Left ventricle myocardium inferior (tissue), 1 donor: Measurements from ENCODE around the gene CDC42. TPM values are rescaled to one million over a fixed set of nuclear protein-coding genes. Genes with fewer than 3 reads are reported as not detected.
A peak's percentile ranks its signal among the peaks of the same experiment; 100 is the strongest.

Experiments used
- DNase-seq: peaks from one replicate; pipeline ENCODE4 v3.0.0-alpha.2; 2020
- H3K27ac ChIP-seq: fragments of 200-600 bp; replicated peaks from 2 replicates; pipeline ENCODE4 v1.8.0; 2021
- H3K27me3 ChIP-seq: fragments of 200-600 bp; 2 replicates; pipeline ENCODE4 v1.8.0; 2021; ENCODE audit warnings: low read depth
- H3K36me3 ChIP-seq: fragments of 200-600 bp; 2 replicates; pipeline ENCODE4 v1.8.0; 2021
- H3K4me1 ChIP-seq: fragments of 200-600 bp; 2 replicates; pipeline ENCODE4 v1.8.0; 2021
- H3K4me3 ChIP-seq: fragments of 200-600 bp; 2 replicates; pipeline ENCODE4 v1.8.0; 2021; ENCODE audit warnings: mild to moderate bottlenecking, moderate library complexity
- H3K9me3 ChIP-seq: fragments of 200-600 bp; replicated peaks from 2 replicates; pipeline ENCODE4 v1.8.0; 2021
- intact Hi-C: fragments of 100-400 bp; cut with micrococcal nuclease; formaldehyde crosslinking; loops from one replicate; pipeline ENCODE4 v1.11.0; 2022
- total RNA-seq: library from RNA; stranded (reverse); fragmentation: NEBNext Ultra II Directional; extraction: Animal tissue kit (Norgen Biotek cat#: 25700); gene quantifications from one replicate; pipeline ENCODE4 v1.2.1, GENCODE V29; 2021
- TF ChIP-seq, protein P1 (sequence below): fragments of 200-600 bp; IDR thresholded peaks from 2 replicates; pipeline ENCODE4 v1.8.0; 2021; ENCODE audit warnings: antibody characterized with exemption, mild to moderate bottlenecking, borderline replicate concordance
- donor health status: DM: no; HTN: yes; CAD: no; lungs with severe emphysema.

Gene CDC42
- total RNA-seq, 1 donor from 2014 or later: 126 TPM

DNA sequence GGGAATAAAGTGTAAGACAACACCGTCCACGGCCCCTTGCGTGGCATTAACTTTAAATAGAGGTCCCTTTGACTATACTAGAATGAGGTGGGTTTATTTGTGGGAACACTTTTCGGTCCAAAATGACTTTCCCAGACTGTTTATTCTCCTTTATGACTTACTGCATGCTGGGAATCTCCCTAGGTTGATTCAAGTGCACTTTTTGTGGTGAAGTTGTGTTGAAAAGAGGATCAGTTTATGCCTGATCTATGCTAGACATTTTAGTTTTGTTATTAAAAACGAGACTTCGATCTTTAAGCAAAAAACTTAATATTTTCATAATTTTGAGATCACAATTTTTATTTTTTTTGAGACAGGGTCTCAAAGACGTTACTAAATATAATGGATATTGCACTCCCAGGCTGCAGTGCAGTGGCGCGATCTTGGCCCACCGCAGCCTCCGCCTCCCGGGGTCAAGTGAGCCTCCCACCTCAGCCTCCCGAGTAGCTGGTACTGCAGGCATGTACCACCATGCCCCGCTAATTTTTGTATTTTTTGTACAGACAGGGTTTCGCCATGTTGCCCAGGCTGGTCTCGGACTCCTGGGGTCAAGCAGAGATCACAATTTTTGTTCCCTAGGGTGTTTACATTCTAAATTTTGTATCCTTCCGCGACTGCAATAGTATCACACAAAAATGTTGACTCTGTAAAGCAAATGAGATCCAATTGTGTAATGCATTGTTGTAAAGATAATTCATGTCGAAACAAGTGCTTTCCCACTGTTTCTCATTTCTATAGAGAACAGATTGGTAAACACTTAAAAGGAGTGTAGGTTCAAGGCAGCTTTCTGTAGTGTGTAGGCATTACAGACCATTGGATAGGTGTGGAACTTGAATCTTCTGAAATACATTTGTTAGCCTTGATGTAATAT lies 1.6 kb downstream of the CDC42 start:
- H3K9me3 ChIP-seq: no peaks in the 10 kb centered on the region
- H3K4me1 ChIP-seq: peaks cover 70% of the 10 kb centered on the region
- H3K36me3 ChIP-seq: peaks cover 7% of the 10 kb centered on the region
- H3K4me3 ChIP-seq: peak overlapping the region; percentile 87
- H3K27ac ChIP-seq: peak overlapping the region; percentile 99
- no peaks in the 10 kb centered on the region for H3K27me3 ChIP-seq
- DNase-seq: no peak
- TF ChIP-seq, protein P1, sequence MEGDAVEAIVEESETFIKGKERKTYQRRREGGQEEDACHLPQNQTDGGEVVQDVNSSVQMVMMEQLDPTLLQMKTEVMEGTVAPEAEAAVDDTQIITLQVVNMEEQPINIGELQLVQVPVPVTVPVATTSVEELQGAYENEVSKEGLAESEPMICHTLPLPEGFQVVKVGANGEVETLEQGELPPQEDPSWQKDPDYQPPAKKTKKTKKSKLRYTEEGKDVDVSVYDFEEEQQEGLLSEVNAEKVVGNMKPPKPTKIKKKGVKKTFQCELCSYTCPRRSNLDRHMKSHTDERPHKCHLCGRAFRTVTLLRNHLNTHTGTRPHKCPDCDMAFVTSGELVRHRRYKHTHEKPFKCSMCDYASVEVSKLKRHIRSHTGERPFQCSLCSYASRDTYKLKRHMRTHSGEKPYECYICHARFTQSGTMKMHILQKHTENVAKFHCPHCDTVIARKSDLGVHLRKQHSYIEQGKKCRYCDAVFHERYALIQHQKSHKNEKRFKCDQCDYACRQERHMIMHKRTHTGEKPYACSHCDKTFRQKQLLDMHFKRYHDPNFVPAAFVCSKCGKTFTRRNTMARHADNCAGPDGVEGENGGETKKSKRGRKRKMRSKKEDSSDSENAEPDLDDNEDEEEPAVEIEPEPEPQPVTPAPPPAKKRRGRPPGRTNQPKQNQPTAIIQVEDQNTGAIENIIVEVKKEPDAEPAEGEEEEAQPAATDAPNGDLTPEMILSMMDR: no peak
- intact Hi-C loops: no loop called here

DNA sequence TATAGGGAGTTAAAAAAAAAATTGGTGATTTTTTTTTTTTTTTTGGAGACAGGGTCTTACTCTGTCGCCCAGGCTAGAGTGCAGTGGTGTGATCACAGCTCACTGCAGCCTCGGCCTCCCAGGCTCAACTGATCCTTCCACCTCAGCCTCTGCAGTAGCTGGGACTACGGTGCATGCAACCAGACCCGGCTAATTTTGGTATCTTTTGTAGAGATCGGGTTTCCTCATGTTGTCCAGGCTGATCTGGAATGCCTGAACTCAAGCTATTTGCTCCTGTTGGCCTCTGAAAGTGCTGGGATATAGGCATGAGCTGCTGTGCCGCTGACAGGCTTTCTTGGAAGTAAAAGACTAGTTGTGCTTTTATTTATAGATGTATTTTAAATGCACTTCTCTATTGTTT lies 3.0 kb downstream of the CDC42 start:
- TF ChIP-seq, protein P1: no peak
- Histone ChIP-seq H3K4me3 (peak overlapping the region; percentile 43), H3K4me1 (peaks cover 80% of the 10 kb centered on the region), H3K27me3 (no peaks in the 10 kb centered on the region), H3K9me3 (no peaks in the 10 kb centered on the region), H3K36me3 (peaks cover 7% of the 10 kb centered on the region), H3K27ac (peak overlapping the region; percentile 49)
- intact Hi-C loops: no loop called here
- no peak for DNase-seq

DNA sequence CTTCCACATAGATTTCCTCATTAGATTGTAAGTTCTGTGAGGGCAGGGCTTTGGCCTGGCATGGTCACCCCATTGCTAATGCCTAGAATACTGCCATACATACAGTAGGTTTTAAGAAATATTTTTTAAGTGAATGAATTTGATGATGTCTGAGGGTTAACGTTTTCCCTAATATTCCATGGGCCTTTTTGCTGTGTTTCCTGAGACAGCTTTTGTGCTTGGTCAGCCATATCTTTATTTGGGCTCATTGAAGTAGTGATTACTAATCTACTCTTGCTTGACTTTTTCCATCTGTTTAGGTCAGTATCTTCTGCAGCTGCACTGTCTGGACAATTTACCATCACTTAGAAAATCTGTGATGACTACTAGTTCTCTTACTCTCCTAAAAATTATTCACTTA lies 3.5 kb downstream of the CDC42 start:
- H3K27ac ChIP-seq: peak overlapping the region; percentile 49
- no peaks in the 10 kb centered on the region for H3K9me3 ChIP-seq
- TF ChIP-seq, protein P1: no peak
- H3K4me3 ChIP-seq: peak overlapping the region; percentile 43
- peaks cover 85% of the 10 kb centered on the region for H3K4me1 ChIP-seq
- H3K27me3 ChIP-seq: no peaks in the 10 kb centered on the region
- no peak for DNase-seq
- peaks cover 7% of the 10 kb centered on the region for H3K36me3 ChIP-seq
- intact Hi-C loops: no loop called here

DNA sequence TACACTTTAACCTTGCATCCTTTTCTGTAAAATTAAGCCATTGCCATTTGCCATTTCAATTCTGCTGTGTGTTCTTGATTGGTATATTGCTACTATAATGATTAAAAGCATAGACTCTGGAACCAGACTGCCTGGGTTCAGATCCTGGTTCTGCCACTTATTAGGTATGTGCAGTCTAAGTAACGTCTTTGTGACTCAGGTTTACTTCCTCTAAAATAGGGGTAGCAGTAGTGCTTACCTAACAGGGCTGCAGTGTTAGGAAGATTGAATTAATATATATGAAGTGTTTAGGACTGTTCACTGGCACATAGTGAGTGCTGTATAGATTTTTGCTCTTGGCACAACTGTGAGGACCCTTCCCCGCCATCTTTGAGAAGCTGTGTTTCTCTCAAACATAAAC lies 4.4 kb downstream of the CDC42 start:
- no peak for DNase-seq
- Histone ChIP-seq H3K27me3 (no peaks in the 10 kb centered on the region), H3K36me3 (peaks cover 7% of the 10 kb centered on the region), H3K4me1 (peaks cover 94% of the 10 kb centered on the region), H3K27ac (peak overlapping the region; percentile 49), H3K4me3 (peak overlapping the region; percentile 43), H3K9me3 (no peaks in the 10 kb centered on the region)
- TF ChIP-seq, protein P1: no peak
- intact Hi-C loops: no loop called here

DNA sequence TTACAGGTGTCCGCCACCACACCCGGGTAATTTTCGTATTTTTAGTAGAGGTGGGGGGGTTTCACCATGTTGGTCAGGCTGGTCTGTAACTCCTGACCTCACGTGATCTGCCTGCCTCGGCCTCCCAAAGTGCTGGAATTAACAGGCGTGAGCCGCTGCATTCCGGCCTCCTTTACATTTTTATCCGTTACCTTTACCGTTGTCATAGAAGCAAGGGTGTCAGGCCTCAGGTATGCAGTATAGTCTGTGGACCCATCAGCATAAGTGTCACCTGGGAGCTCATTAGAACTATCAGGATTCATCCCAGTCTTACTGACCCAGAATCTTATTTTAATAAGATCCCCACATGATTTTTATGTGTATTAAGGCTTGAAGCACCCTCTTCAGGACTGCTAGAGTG lies 5.4 kb downstream of the CDC42 start:
- Histone ChIP-seq H3K27me3 (no peaks in the 10 kb centered on the region), H3K27ac (no peak overlapping the region), H3K4me3 (no peak overlapping the region), H3K4me1 (peaks cover 97% of the 10 kb centered on the region), H3K9me3 (no peaks in the 10 kb centered on the region), H3K36me3 (peaks cover 7% of the 10 kb centered on the region)
- TF ChIP-seq, protein P1: no peak
- no peak for DNase-seq
- intact Hi-C loops: no loop called here
